Progenitor cell of endocrine pancreas (in vitro differentiated cells): ENCODE data around the gene AK1. TPM values are rescaled to one million over a fixed set of nuclear protein-coding genes. Genes with fewer than 3 reads are reported as not detected.

Experiments
- DNase-seq: peaks from one replicate; pipeline ENCODE4 v3.0.0; 2021; ENCODE audit warnings: low spot score; ENCODE audit not compliant: unreplicated experiment
- H3K27ac Mint-ChIP-seq: 2 replicates; pipeline ENCODE4 v1.8.0; 2021; ENCODE audit warnings: mild to moderate bottlenecking, moderate library complexity, mixed read lengths
- H3K27me3 Mint-ChIP-seq: 2 replicates; pipeline ENCODE4 v1.8.0; 2021; ENCODE audit warnings: mixed read lengths
- H3K36me3 Mint-ChIP-seq: 2 replicates; pipeline ENCODE4 v1.8.0; 2022; ENCODE audit warnings: mixed read lengths; ENCODE audit not compliant: insufficient read depth
- H3K4me1 Mint-ChIP-seq: 2 replicates; pipeline ENCODE4 v1.8.0; 2021; ENCODE audit warnings: low read depth, mixed read lengths
- H3K4me3 Mint-ChIP-seq: 2 replicates; pipeline ENCODE4 v1.8.0; 2021; ENCODE audit warnings: low read depth, mild to moderate bottlenecking, moderate library complexity, mixed read lengths
- H3K9me3 Mint-ChIP-seq: 2 replicates; pipeline ENCODE4 v1.8.0; 2021; ENCODE audit warnings: low read depth, mixed read lengths
- total RNA-seq: library from RNA; stranded (reverse); gene quantifications from 2 replicates; pipeline ENCODE4 v1.2.1, GENCODE V29; 2021
- TF ChIP-seq, protein P1 (sequence below): fragments of 200-600 bp; sonication (generic); IDR thresholded peaks from one replicate; pipeline ENCODE4 v1.5.0; 2021; ENCODE audit warnings: antibody characterized with exemption, mild to moderate bottlenecking; ENCODE audit not compliant: unreplicated experiment

AK1 gene
- total RNA-seq, 1 donor from 2014 or later: 46.2 TPM

DNA sequence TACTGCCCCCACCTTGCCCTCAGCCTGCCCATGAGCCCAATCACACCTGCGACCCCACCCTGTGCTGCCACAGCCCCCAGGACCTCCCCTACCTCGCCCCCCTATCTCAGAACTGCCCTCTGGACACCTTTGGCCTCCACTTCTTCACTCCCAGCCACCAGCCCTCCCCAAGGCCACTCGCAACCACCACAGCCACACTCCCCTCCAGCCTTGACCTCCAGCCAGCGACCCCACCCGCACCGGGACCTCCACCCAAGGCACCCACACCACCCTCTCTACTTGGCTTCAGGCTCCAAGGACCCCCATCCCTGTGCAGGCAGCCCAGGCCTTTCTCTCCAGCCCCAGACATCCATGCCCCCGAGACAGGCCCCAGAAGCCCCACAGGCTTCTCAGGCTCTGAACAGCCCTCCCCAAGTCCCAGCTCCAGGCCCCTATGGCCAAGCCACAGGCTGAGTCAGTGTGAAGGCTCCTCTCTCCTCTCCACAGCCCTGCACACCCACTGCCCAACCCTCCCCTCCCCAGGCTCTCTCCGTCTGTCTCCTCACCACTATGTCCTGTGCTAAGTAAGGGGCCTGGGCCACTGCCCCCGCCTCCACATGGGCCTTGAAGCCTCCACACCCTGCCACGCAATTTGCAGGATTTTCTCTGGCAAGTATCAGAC is 2.0 kb downstream of the AK1 start:
- no peak overlapping the region for H3K4me3 Mint-ChIP-seq
- H3K27me3 Mint-ChIP-seq: no peaks in the 10 kb centered on the region
- TF ChIP-seq, protein P1, sequence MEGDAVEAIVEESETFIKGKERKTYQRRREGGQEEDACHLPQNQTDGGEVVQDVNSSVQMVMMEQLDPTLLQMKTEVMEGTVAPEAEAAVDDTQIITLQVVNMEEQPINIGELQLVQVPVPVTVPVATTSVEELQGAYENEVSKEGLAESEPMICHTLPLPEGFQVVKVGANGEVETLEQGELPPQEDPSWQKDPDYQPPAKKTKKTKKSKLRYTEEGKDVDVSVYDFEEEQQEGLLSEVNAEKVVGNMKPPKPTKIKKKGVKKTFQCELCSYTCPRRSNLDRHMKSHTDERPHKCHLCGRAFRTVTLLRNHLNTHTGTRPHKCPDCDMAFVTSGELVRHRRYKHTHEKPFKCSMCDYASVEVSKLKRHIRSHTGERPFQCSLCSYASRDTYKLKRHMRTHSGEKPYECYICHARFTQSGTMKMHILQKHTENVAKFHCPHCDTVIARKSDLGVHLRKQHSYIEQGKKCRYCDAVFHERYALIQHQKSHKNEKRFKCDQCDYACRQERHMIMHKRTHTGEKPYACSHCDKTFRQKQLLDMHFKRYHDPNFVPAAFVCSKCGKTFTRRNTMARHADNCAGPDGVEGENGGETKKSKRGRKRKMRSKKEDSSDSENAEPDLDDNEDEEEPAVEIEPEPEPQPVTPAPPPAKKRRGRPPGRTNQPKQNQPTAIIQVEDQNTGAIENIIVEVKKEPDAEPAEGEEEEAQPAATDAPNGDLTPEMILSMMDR: no peak
- DNase-seq: no peak
- peaks cover 4% of the 10 kb centered on the region for H3K36me3 Mint-ChIP-seq
- H3K9me3 Mint-ChIP-seq: no peaks in the 10 kb centered on the region
- H3K27ac Mint-ChIP-seq: no peak overlapping the region
- H3K4me1 Mint-ChIP-seq: peaks cover 2% of the 10 kb centered on the region

DNA sequence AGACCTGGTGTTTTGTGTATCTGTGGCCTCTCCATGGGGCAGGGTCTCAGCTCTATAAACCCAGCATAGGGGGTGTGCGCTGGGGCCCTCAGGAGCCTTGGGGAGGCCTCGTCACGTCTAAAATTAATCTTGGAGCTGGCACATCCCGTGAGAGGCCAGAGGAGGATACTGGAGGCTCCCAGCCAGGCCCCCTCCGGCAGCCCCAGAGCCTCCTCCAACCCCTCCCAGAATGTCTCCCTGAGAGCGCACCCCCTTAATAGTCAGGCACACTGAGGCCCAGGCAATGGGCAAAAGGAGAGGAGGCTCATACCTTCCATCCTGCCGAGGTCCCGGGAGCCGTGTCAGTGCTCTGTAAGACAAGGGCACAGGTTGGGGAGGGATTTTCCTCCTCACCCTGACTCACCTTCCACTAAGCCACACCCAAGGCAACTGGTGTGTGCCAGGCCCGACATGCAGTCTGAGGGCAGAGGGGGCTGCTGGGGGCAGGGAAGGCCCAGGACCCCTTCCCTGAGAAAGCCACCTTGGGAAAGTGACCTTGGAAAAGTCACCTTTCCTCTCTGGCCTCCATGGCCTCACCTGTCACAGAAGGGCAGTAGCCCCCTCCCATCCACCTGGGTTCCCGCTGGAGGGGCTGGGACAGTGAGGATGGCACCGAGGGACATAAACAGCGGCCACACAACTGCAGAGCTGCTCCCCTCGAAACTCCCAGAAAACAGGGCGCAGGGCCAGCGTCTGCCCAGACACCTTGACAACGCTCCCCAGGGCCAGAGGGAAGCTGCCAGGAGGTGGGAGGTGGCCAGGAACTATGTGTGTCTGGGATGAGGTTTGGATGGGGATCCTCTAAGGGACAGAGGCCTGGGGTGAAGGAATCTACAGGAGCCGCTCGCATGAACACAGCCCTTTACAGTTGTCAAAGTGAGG is 2.9 kb downstream of the AK1 start:
- H3K4me1 Mint-ChIP-seq: peaks cover 2% of the 10 kb centered on the region
- no peak for DNase-seq
- TF ChIP-seq, protein P1: no peak
- H3K36me3 Mint-ChIP-seq: peaks cover 4% of the 10 kb centered on the region
- H3K27ac Mint-ChIP-seq: no peak overlapping the region
- no peaks in the 10 kb centered on the region for H3K9me3 Mint-ChIP-seq
- H3K4me3 Mint-ChIP-seq: no peak overlapping the region
- no peaks in the 10 kb centered on the region for H3K27me3 Mint-ChIP-seq

DNA sequence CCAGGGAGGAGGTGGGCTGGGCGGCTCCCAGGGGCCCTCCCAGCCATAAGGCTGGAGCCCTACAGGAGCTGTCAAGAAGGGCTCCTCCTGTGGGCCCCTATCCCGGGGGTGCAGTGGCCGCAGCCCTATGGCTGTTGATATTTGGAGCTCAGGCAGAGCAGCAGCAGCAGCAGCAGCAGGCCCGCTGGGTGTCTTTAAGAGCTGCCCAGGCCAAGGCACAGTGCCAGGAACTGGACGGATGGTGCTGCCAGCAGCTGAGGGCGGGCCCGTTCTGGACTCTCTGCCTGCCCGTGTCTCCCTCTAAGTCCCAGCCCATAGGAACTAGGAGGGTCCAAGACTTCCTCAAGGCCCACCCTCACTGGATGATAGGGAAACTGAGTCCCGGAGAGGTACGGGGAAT is 3.6 kb downstream of the AK1 start:
- DNase-seq: no peak
- Mint-ChIP-seq H3K27me3 (no peaks in the 10 kb centered on the region), H3K27ac (no peak overlapping the region), H3K9me3 (no peaks in the 10 kb centered on the region), H3K36me3 (peaks cover 4% of the 10 kb centered on the region), H3K4me1 (peaks cover 2% of the 10 kb centered on the region), H3K4me3 (no peak overlapping the region)
- TF ChIP-seq, protein P1: no peak

DNA sequence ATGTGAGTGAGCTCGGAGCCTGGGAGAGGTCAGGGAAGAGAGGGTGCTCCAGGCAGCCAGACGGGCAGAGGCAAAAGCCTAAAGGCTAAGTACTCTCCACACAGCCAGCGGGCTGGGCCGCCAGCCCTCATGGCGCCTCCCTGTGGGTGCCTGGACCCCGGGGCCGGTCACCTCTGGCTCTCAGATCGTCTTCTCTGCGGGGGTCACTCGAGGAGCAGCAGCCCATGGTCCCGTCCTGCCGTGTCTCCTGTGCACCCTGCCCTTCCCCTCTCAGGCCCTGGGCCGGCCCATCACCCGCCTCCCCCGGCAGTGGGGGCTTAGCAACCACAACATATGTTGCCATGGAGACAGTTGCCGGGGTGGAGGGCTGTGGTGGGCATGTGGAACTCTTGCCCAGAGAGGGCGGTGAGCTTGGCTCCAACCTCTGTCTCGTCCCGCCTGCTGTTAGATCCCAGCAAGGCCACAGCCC is 4.2 kb downstream of the AK1 start:
- Mint-ChIP-seq H3K9me3 (no peaks in the 10 kb centered on the region), H3K4me3 (no peak overlapping the region), H3K4me1 (peaks cover 2% of the 10 kb centered on the region), H3K27ac (no peak overlapping the region), H3K27me3 (no peaks in the 10 kb centered on the region), H3K36me3 (peaks cover 4% of the 10 kb centered on the region)
- no peak for DNase-seq
- TF ChIP-seq, protein P1: no peak

DNA sequence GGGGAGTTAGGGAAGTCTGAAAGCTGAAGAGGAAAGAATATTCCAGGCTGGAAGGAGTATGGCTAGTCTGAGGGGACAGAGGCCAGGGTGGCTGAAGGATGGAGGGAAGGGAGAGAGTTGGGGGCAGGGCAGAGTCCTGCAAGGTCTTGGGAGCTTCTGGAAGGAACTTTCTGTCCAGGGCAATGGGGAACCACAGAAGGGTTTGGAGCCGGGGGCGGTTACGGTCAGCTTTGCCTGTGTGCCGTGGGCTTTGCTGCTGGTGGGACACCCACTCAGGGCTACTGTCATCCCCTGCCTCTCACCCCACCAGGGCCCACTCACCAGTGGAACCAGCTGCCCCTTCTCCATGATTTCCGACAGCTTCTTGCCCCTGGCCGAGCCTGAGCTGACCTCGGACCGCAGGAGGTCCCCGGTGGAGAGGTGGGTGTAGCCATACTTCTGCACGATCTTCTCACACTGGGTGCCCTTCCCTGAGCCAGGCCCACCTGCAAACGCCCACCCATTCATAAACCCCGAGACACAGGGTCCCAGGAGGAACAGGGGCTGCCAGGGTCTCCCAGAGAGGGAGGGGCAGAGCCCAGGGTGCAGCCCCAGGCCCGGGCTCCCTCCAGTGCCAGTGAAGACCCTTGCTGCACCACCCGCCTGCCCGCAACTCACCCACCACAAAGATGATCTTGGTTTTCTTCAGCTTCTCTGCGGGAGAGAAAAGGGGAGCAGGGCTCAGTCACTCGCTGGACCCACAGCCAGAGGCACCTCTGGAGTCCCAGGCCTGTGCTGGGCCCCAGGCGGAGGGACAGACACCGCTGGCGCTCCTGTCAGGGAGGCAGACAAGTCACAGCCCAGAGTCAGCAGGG is 4.9 kb downstream of the AK1 start:
- H3K27me3 Mint-ChIP-seq: no peaks in the 10 kb centered on the region

More for the DNA sequence above, 4.9 kb downstream of the AK1 start:
- TF ChIP-seq, protein P1: no peak
- H3K36me3 Mint-ChIP-seq: peaks cover 4% of the 10 kb centered on the region
- no peaks in the 10 kb centered on the region for H3K9me3 Mint-ChIP-seq
- H3K4me1 Mint-ChIP-seq: peaks cover 2% of the 10 kb centered on the region
- no peak overlapping the region for H3K4me3 Mint-ChIP-seq
- H3K27ac Mint-ChIP-seq: no peak overlapping the region
- no peak for DNase-seq
